Natural killer cell (primary cell): ENCODE measurements around the gene SLC1A2. TPM values are rescaled to one million over a fixed set of nuclear protein-coding genes. Genes with fewer than 3 reads are reported as not detected.

Experiments used
- ATAC-seq, 3 donors: fragments of 150-1000 bp in 2 of 3; fragments of 200-7000 bp in 1 of 3; cut with Tn5 transposase; 1 replicate in 1 of 3; 2 replicates in 2 of 3; pipeline ENCODE4 v1.10.0; 2021; ENCODE audit warnings: mild to moderate bottlenecking in 2 of 3, moderate library complexity in 2 of 3
- DNase-seq, 2 donors: peaks; one replicate each; pipeline versions ENCODE4 v3.0.0 to v3.0.0-alpha.2; 2013 to 2021; ENCODE audit warnings: mixed read lengths in 1 of 2
- H3K27ac ChIP-seq: one replicate; pipeline ENCODE4 v1.5.1; 2013; ENCODE audit warnings: mild to moderate bottlenecking, low read length
- H3K27me3 ChIP-seq: one replicate; pipeline ENCODE4 v1.6.1; 2013; ENCODE audit warnings: low read length; ENCODE audit not compliant: control insufficient read depth, insufficient read depth
- H3K36me3 ChIP-seq: one replicate; pipeline ENCODE4 v1.6.1; 2013; ENCODE audit warnings: low read length; ENCODE audit not compliant: control insufficient read depth, insufficient read depth
- H3K4me1 ChIP-seq: one replicate; pipeline ENCODE4 v1.6.1; 2013; ENCODE audit warnings: low read length; ENCODE audit not compliant: control insufficient read depth, insufficient read depth
- H3K4me3 ChIP-seq: one replicate; pipeline ENCODE4 v1.5.1; 2013; ENCODE audit warnings: low read length
- H3K9me3 ChIP-seq: one replicate; pipeline ENCODE4 v1.6.1; 2013; ENCODE audit warnings: low read length; ENCODE audit not compliant: control insufficient read depth, insufficient read depth
- H3K27ac Mint-ChIP-seq, 2 donors: one replicate each; pipeline ENCODE4 v1.8.0; 2022; ENCODE audit warnings: mild to moderate bottlenecking in 2 of 2, mixed read lengths in 2 of 2, moderate library complexity in 1 of 2
- H3K27me3 Mint-ChIP-seq, 2 donors: one replicate each; pipeline ENCODE4 v1.8.0; 2022; ENCODE audit warnings: low read depth in 2 of 2, mixed read lengths in 2 of 2
- H3K36me3 Mint-ChIP-seq: one replicate; pipeline ENCODE4 v1.8.0; 2022; ENCODE audit warnings: mixed read lengths
- H3K4me1 Mint-ChIP-seq, 2 donors: one replicate each; pipeline ENCODE4 v1.8.0; 2022; ENCODE audit warnings: mixed read lengths in 2 of 2
- H3K4me3 Mint-ChIP-seq: one replicate; pipeline ENCODE4 v1.8.0; 2022; ENCODE audit warnings: mild to moderate bottlenecking, moderate library complexity, mixed read lengths
- H3K9me3 Mint-ChIP-seq, 2 donors: one replicate each; pipeline ENCODE4 v1.8.0; 2022; ENCODE audit warnings: mixed read lengths in 2 of 2
- CTCF ChIP-seq: fragments of 200-600 bp; IDR thresholded peaks from one replicate; pipeline ENCODE4 v1.8.0; 2022; ENCODE audit warnings: antibody characterized with exemption
- WGBS: methylation state at CpG from one replicate; pipeline ENCODE4 v1.1.7; 2013; ENCODE audit warnings: missing lambda C conversion rate; ENCODE audit not compliant: insufficient coverage; 5-methylcytosine and 5-hydroxymethylcytosine counted together
- intact Hi-C: fragments of 100-400 bp; cut with micrococcal nuclease; formaldehyde crosslinking; loops from one replicate; pipeline ENCODE4 v1.14.2; 2022
- total RNA-seq, 4 donors: library from RNA; stranded (reverse); fragments of 120-200 nt in 1 of 4; gene quantifications; one replicate each; pipeline versions ENCODE4 v1.2.3 to v1.2.4, GENCODE V29; 2013 to 2022

SLC1A2 gene
- total RNA-seq, 3 donors from 2014 or later (not counting 1 experiment from before 2014, with no cell fraction given), result 0.02 TPM; not detected in 2

GRCh38 chr11:35241531-35241930 lies 177.8 kb downstream of the SLC1A2 start:
- no peaks in the 10 kb centered on the region for H3K36me3 ChIP-seq
- no peaks in the 10 kb centered on the region for H3K27me3 ChIP-seq
- ATAC-seq (peak in 1 of 3 donors; percentile 36), DNase-seq (no peak)
- no peak overlapping the region for H3K4me3 ChIP-seq
- H3K4me1 Mint-ChIP-seq, result peaks cover 32 to 34% of the 10 kb centered on the region in 2 donors
- WGBS, result 87% methylated on average over 1 of the region's 1 CpG
- H3K36me3 Mint-ChIP-seq, result no peaks in the 10 kb centered on the region
- no peak for TF ChIP-seq CTCF
- no peak overlapping the region for H3K4me3 Mint-ChIP-seq
- intact Hi-C loops, result loop anchor here (10.0 kb wide), 1 partner anchor 167 kb away; no protein-coding TSS in a partner anchor
- H3K27me3 Mint-ChIP-seq, result peaks cover 3 to 13% of the 10 kb centered on the region in 2 donors
- no peak overlapping the region for H3K27ac Mint-ChIP-seq
- H3K27ac ChIP-seq, result no peak overlapping the region
- H3K9me3 ChIP-seq, result no peaks in the 10 kb centered on the region
- no peaks in the 10 kb centered on the region for H3K9me3 Mint-ChIP-seq
- peaks cover 35% of the 10 kb centered on the region for H3K4me1 ChIP-seq

GRCh38 chr11:35241083-35241482 lies 178.3 kb downstream of the SLC1A2 start:
- ATAC-seq (no peak), DNase-seq (no peak)
- no peaks in the 10 kb centered on the region for H3K9me3 ChIP-seq
- Mint-ChIP-seq H3K4me3 (no peak overlapping the region), H3K27me3 (peaks cover 3 to 13% of the 10 kb centered on the region in 2 donors), H3K27ac (no peak overlapping the region), H3K9me3 (no peaks in the 10 kb centered on the region), H3K4me1 (peaks cover 33 to 37% of the 10 kb centered on the region in 2 donors), H3K36me3 (no peaks in the 10 kb centered on the region)
- H3K27me3 ChIP-seq, result no peaks in the 10 kb centered on the region
- 100% methylated on average over 1 of the region's 1 CpG for WGBS
- H3K27ac ChIP-seq, result no peak overlapping the region
- H3K4me3 ChIP-seq, result no peak overlapping the region
- no peak for TF ChIP-seq CTCF
- H3K4me1 ChIP-seq, result peaks cover 37% of the 10 kb centered on the region
- H3K36me3 ChIP-seq, result no peaks in the 10 kb centered on the region
- intact Hi-C loops, result loop anchor here (10.0 kb wide), 1 partner anchor 166 kb away; no protein-coding TSS in a partner anchor

- Mint-ChIP-seq H3K36me3 (no peaks in the 10 kb centered on the region), H3K9me3 (no peaks in the 10 kb centered on the region), H3K27ac (no peak overlapping the region), H3K4me1 (peaks cover 43% of the 10 kb centered on the region in 2 donors), H3K27me3 (peaks cover 3 to 13% of the 10 kb centered on the region in 2 donors), H3K4me3 (no peak overlapping the region)
- intact Hi-C loops, result loop anchor here (5.0 to 10.0 kb wide), 4 partner anchors 62 to 165 kb away; no protein-coding TSS in a partner anchor
- H3K36me3 ChIP-seq, result no peaks in the 10 kb centered on the region
- no peaks in the 10 kb centered on the region for H3K27me3 ChIP-seq
- DNase-seq, result no peak
- no peak for TF ChIP-seq CTCF
- no peak for ATAC-seq
- WGBS, result 37% methylated on average over 3 of the region's 4 CpGs
- peaks cover 35% of the 10 kb centered on the region for H3K4me1 ChIP-seq
- H3K9me3 ChIP-seq, result peaks cover 3% of the 10 kb centered on the region
- no peak overlapping the region for H3K4me3 ChIP-seq
- no peak overlapping the region for H3K27ac ChIP-seq
Measured at GRCh38 chr11:35239471-35240075, 179.8 kb downstream of the SLC1A2 start.
